Measurements from ENCODE around the gene ITGAV.

The ITGAV gene

GRCh38 chr2:186570604-186571003 is 19.3 kb upstream of the ITGAV start:
- peaks cover 2% of the 10 kb centered on the region for H3K9me3 Mint-ChIP-seq
- peaks cover 27% of the 10 kb centered on the region for H3K4me1 Mint-ChIP-seq
- H3K27me3 Mint-ChIP-seq (ENCODE audit: low read depth): peaks cover under 1% of the 10 kb centered on the region
- H3K36me3 Mint-ChIP-seq (ENCODE audit: low read depth): no peaks in the 10 kb centered on the region
- no peak overlapping the region for H3K4me3 Mint-ChIP-seq
- no peak for TF ChIP-seq CTCF (IDR thresholded peaks at IDR 0.05; ENCODE audit: unreplicated experiment in 3 of 3)
- H3K27ac Mint-ChIP-seq: peak overlapping the region; percentile 74 to 88 (median 85)

GRCh38 chr2:186572705-186573104 is 17.2 kb upstream of the ITGAV start:
- Mint-ChIP-seq H3K9me3 (peaks cover 2% of the 10 kb centered on the region), H3K27me3 (ENCODE audit: low read depth) (no peaks in the 10 kb centered on the region), H3K27ac (peak overlapping the region in 1 of 3 experiments; percentile 6), H3K4me3 (no peak overlapping the region), H3K36me3 (ENCODE audit: low read depth) (no peaks in the 10 kb centered on the region), H3K4me1 (peaks cover 36% of the 10 kb centered on the region)
- TF ChIP-seq CTCF (IDR thresholded peaks at IDR 0.05; ENCODE audit: unreplicated experiment in 3 of 3): no peak

GRCh38 chr2:186573531-186573930 is 16.3 kb upstream of the ITGAV start:
- Mint-ChIP-seq H3K27ac (peak overlapping the region; percentile 3 to 55 (median 6)), H3K36me3 (ENCODE audit: low read depth) (no peaks in the 10 kb centered on the region), H3K27me3 (ENCODE audit: low read depth) (no peaks in the 10 kb centered on the region), H3K4me1 (peaks cover 36% of the 10 kb centered on the region), H3K9me3 (no peaks in the 10 kb centered on the region), H3K4me3 (no peak overlapping the region)
- TF ChIP-seq CTCF (IDR thresholded peaks at IDR 0.05; ENCODE audit: unreplicated experiment in 3 of 3): no peak

GRCh38 chr2:186575302-186575701 is 14.6 kb upstream of the ITGAV start:
- Mint-ChIP-seq H3K4me3 (no peak overlapping the region), H3K27ac (peak overlapping the region; percentile 69 to 85 (median 78)), H3K4me1 (peaks cover 29% of the 10 kb centered on the region), H3K9me3 (no peaks in the 10 kb centered on the region), H3K27me3 (ENCODE audit: low read depth) (no peaks in the 10 kb centered on the region), H3K36me3 (ENCODE audit: low read depth) (no peaks in the 10 kb centered on the region)
- no peak for TF ChIP-seq CTCF (IDR thresholded peaks at IDR 0.05; ENCODE audit: unreplicated experiment in 3 of 3)

- Mint-ChIP-seq H3K4me3 (no peak overlapping the region), H3K4me1 (peaks cover 26% of the 10 kb centered on the region), H3K9me3 (no peaks in the 10 kb centered on the region), H3K36me3 (ENCODE audit: low read depth) (no peaks in the 10 kb centered on the region), H3K27me3 (ENCODE audit: low read depth) (no peaks in the 10 kb centered on the region), H3K27ac (peak overlapping the region; percentile 69 to 85 (median 78))
- TF ChIP-seq CTCF (IDR thresholded peaks at IDR 0.05; ENCODE audit: unreplicated experiment in 3 of 3): no peak
Observed at GRCh38 chr2:186575856-186576255, 14.0 kb upstream of the ITGAV start.

- no peaks in the 10 kb centered on the region for H3K9me3 Mint-ChIP-seq
- no peaks in the 10 kb centered on the region for H3K27me3 Mint-ChIP-seq (ENCODE audit: low read depth)
- peaks cover 25% of the 10 kb centered on the region for H3K4me1 Mint-ChIP-seq
- TF ChIP-seq CTCF (IDR thresholded peaks at IDR 0.05; ENCODE audit: unreplicated experiment in 3 of 3): no peak
- H3K4me3 Mint-ChIP-seq: no peak overlapping the region
- no peaks in the 10 kb centered on the region for H3K36me3 Mint-ChIP-seq (ENCODE audit: low read depth)
- H3K27ac Mint-ChIP-seq: peak overlapping the region in 1 of 3 experiments; percentile 39
Observed at GRCh38 chr2:186576614-186577013, 13.2 kb upstream of the ITGAV start.
